ENCODE results near the gene PTPRD. TPM values are rescaled to one million over a fixed set of nuclear protein-coding genes. Genes with fewer than 3 reads are reported as not detected.

The PTPRD gene
- total RNA-seq, 1 donor from 2014 or later, result 109 TPM

- H3K27me3 Mint-ChIP-seq (ENCODE audit: low read depth), result no peaks in the 10 kb centered on the region
- TF ChIP-seq, protein P1, sequence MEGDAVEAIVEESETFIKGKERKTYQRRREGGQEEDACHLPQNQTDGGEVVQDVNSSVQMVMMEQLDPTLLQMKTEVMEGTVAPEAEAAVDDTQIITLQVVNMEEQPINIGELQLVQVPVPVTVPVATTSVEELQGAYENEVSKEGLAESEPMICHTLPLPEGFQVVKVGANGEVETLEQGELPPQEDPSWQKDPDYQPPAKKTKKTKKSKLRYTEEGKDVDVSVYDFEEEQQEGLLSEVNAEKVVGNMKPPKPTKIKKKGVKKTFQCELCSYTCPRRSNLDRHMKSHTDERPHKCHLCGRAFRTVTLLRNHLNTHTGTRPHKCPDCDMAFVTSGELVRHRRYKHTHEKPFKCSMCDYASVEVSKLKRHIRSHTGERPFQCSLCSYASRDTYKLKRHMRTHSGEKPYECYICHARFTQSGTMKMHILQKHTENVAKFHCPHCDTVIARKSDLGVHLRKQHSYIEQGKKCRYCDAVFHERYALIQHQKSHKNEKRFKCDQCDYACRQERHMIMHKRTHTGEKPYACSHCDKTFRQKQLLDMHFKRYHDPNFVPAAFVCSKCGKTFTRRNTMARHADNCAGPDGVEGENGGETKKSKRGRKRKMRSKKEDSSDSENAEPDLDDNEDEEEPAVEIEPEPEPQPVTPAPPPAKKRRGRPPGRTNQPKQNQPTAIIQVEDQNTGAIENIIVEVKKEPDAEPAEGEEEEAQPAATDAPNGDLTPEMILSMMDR (IDR thresholded peaks at IDR 0.05; ENCODE audit: unreplicated experiment), result no peak
- no peak overlapping the region for H3K27ac Mint-ChIP-seq
- H3K9me3 Mint-ChIP-seq, result no peaks in the 10 kb centered on the region
- no peak overlapping the region for H3K4me3 Mint-ChIP-seq
- no peak for DNase-seq (ENCODE audit: low spot score in 2 of 2, unreplicated experiment in 2 of 2)
- H3K36me3 Mint-ChIP-seq, result peaks cover 6% of the 10 kb centered on the region
- no peaks in the 10 kb centered on the region for H3K4me1 Mint-ChIP-seq
Observed at GRCh38 chr9:8713149-8713810, 1899.5 kb downstream of the PTPRD start.

- Mint-ChIP-seq H3K4me3 (no peak overlapping the region), H3K27me3 (ENCODE audit: low read depth) (no peaks in the 10 kb centered on the region), H3K36me3 (peaks cover 6% of the 10 kb centered on the region), H3K4me1 (peaks cover 7% of the 10 kb centered on the region), H3K9me3 (no peaks in the 10 kb centered on the region), H3K27ac (no peak overlapping the region)
- TF ChIP-seq, protein P1 (IDR thresholded peaks at IDR 0.05; ENCODE audit: unreplicated experiment), result no peak
- no peak for DNase-seq (ENCODE audit: low spot score in 2 of 2, unreplicated experiment in 2 of 2)
Observed at GRCh38 chr9:8709731-8710130, 1903.1 kb downstream of the PTPRD start.

- Mint-ChIP-seq H3K27ac (no peak overlapping the region), H3K27me3 (ENCODE audit: low read depth) (no peaks in the 10 kb centered on the region), H3K36me3 (peaks cover 6% of the 10 kb centered on the region), H3K4me3 (no peak overlapping the region), H3K9me3 (no peaks in the 10 kb centered on the region), H3K4me1 (peaks cover 7% of the 10 kb centered on the region)
- TF ChIP-seq, protein P1 (IDR thresholded peaks at IDR 0.05; ENCODE audit: unreplicated experiment), result no peak
- no peak for DNase-seq (ENCODE audit: low spot score in 2 of 2, unreplicated experiment in 2 of 2)
Observed at GRCh38 chr9:8708728-8709127, 1904.1 kb downstream of the PTPRD start.

- Mint-ChIP-seq H3K27ac (no peak overlapping the region), H3K4me3 (no peak overlapping the region), H3K9me3 (no peaks in the 10 kb centered on the region), H3K36me3 (no peaks in the 10 kb centered on the region), H3K4me1 (peaks cover 10% of the 10 kb centered on the region), H3K27me3 (ENCODE audit: low read depth) (no peaks in the 10 kb centered on the region)
- TF ChIP-seq, protein P1 (IDR thresholded peaks at IDR 0.05; ENCODE audit: unreplicated experiment), result no peak
- no peak for DNase-seq (ENCODE audit: low spot score in 2 of 2, unreplicated experiment in 2 of 2)
Observed at GRCh38 chr9:8706998-8707397, 1905.8 kb downstream of the PTPRD start.

GRCh38 chr9:8706531-8706930 is 1906.3 kb downstream of the PTPRD start:
- no peaks in the 10 kb centered on the region for H3K36me3 Mint-ChIP-seq
- H3K4me1 Mint-ChIP-seq, result peaks cover 13% of the 10 kb centered on the region
- TF ChIP-seq, protein P1 (IDR thresholded peaks at IDR 0.05; ENCODE audit: unreplicated experiment), result no peak
- no peaks in the 10 kb centered on the region for H3K9me3 Mint-ChIP-seq
- no peak overlapping the region for H3K4me3 Mint-ChIP-seq
- H3K27ac Mint-ChIP-seq, result no peak overlapping the region
- DNase-seq (ENCODE audit: low spot score in 2 of 2, unreplicated experiment in 2 of 2), result no peak
- no peaks in the 10 kb centered on the region for H3K27me3 Mint-ChIP-seq (ENCODE audit: low read depth)

All from mesothelial cell of epicardium (in vitro differentiated cells).